Astrocyte (in vitro differentiated cells and primary cell): ENCODE data around the gene DGKB. TPM values are rescaled to one million over a fixed set of nuclear protein-coding genes. Genes with fewer than 3 reads are reported as not detected.

ENCODE experiments used
- DNase-seq: peaks from one replicate; pipeline ENCODE4 v3.0.0-alpha.2; 2010; ENCODE audit warnings: low read depth
- FAIRE-seq: peaks from 2 replicates; lab custom pipeline; 2011; peaks lifted over from hg19 to GRCh38; lab: Jason Lieb, UNC
- H2AFZ ChIP-seq: 2 replicates; pipeline ENCODE4 v1.6.0; 2012; ENCODE audit warnings: low read depth, low read length, inconsistent platforms
- H3K27ac ChIP-seq: 2 replicates; pipeline ENCODE4 v1.5.1; 2011; ENCODE audit warnings: low read depth, low read length, inconsistent platforms
- H3K27me3 ChIP-seq: 2 replicates; pipeline ENCODE4 v1.6.0; 2011; ENCODE audit warnings: low read length, inconsistent platforms; ENCODE audit not compliant: insufficient read depth
- H3K36me3 ChIP-seq: 2 replicates; pipeline ENCODE4 v1.5.1; 2011; ENCODE audit warnings: low read length, inconsistent platforms; ENCODE audit not compliant: insufficient read depth
- H3K4me1 ChIP-seq: 2 replicates; pipeline ENCODE4 v1.5.1; 2011; ENCODE audit warnings: low read length, inconsistent platforms; ENCODE audit not compliant: insufficient read depth
- H3K4me2 ChIP-seq: 2 replicates; pipeline ENCODE4 v1.6.0; 2012; ENCODE audit warnings: low read length, inconsistent platforms
- H3K4me3 ChIP-seq: 2 replicates; pipeline ENCODE4 v1.5.1; 2011; ENCODE audit warnings: low read depth, mild to moderate bottlenecking, low read length, inconsistent platforms; ENCODE audit not compliant: insufficient read depth
- H3K79me2 ChIP-seq: 2 replicates; pipeline ENCODE4 v1.6.0; 2012; ENCODE audit warnings: mild to moderate bottlenecking, low read length, inconsistent platforms; ENCODE audit not compliant: insufficient read depth
- H3K9ac ChIP-seq: 2 replicates; pipeline ENCODE4 v1.6.0; 2012; ENCODE audit warnings: mild to moderate bottlenecking, low read length, inconsistent platforms
- H3K9me3 ChIP-seq: 2 replicates; pipeline ENCODE4 v1.5.1; 2012; ENCODE audit warnings: low read depth, mild to moderate bottlenecking, low read length, inconsistent platforms; ENCODE audit not compliant: insufficient read depth
- H4K20me1 ChIP-seq: 2 replicates; pipeline ENCODE4 v1.6.0; 2012; ENCODE audit warnings: low read length, inconsistent platforms; ENCODE audit not compliant: insufficient read depth
- H3K27ac Mint-ChIP-seq: one replicate; pipeline ENCODE4 v1.8.0; 2021; ENCODE audit warnings: mild to moderate bottlenecking, mixed read lengths; ENCODE audit not compliant: unreplicated experiment
- H3K27me3 Mint-ChIP-seq: one replicate; pipeline ENCODE4 v1.8.0; 2021; ENCODE audit warnings: low read depth, mixed read lengths; ENCODE audit not compliant: unreplicated experiment
- H3K36me3 Mint-ChIP-seq: one replicate; pipeline ENCODE4 v1.8.0; 2021; ENCODE audit warnings: low read depth, mixed read lengths; ENCODE audit not compliant: unreplicated experiment
- H3K4me1 Mint-ChIP-seq: one replicate; pipeline ENCODE4 v1.8.0; 2021; ENCODE audit warnings: low read depth, mixed read lengths; ENCODE audit not compliant: unreplicated experiment
- H3K4me3 Mint-ChIP-seq: one replicate; pipeline ENCODE4 v1.8.0; 2021; ENCODE audit warnings: mild to moderate bottlenecking, moderate library complexity, mixed read lengths; ENCODE audit not compliant: unreplicated experiment
- H3K9me3 Mint-ChIP-seq: one replicate; pipeline ENCODE4 v1.8.0; 2021; ENCODE audit warnings: mild to moderate bottlenecking, mixed read lengths; ENCODE audit not compliant: unreplicated experiment
- CTCF ChIP-seq: IDR thresholded peaks from 2 replicates; pipeline ENCODE4 v1.5.1; 2011; ENCODE audit warnings: low read depth, mild to moderate bottlenecking, inconsistent platforms, low read length, moderate library complexity; ENCODE audit not compliant: insufficient read depth
- EZH2 ChIP-seq: IDR thresholded peaks from 2 replicates; pipeline ENCODE4 v1.6.1; 2012; ENCODE audit warnings: mild to moderate bottlenecking, low read length, inconsistent platforms; ENCODE audit not compliant: insufficient read depth
- total RNA-seq: library from RNA; stranded (reverse); gene quantifications from 2 replicates; pipeline ENCODE4 v1.2.1, GENCODE V29; 2021

DGKB gene
- total RNA-seq, 1 donor from 2014 or later, result 0.39 TPM

- H3K4me1 ChIP-seq, result no peaks in the 10 kb centered on the region
- no peaks in the 10 kb centered on the region for H3K9me3 ChIP-seq
- no peaks in the 10 kb centered on the region for H3K36me3 ChIP-seq
- Mint-ChIP-seq H3K9me3 (no peaks in the 10 kb centered on the region), H3K27me3 (no peaks in the 10 kb centered on the region), H3K4me3 (no peak overlapping the region), H3K36me3 (no peaks in the 10 kb centered on the region), H3K27ac (no peak overlapping the region), H3K4me1 (no peaks in the 10 kb centered on the region)
- no peak overlapping the region for H3K27ac ChIP-seq
- no peak overlapping the region for H2AFZ ChIP-seq
- DNase-seq (no peak), FAIRE-seq (no peak)
- no peaks in the 10 kb centered on the region for H4K20me1 ChIP-seq
- H3K27me3 ChIP-seq, result no peaks in the 10 kb centered on the region
- no peak overlapping the region for H3K4me3 ChIP-seq
- TF ChIP-seq EZH2 (no peak), CTCF (no peak)
- H3K4me2 ChIP-seq, result no peak overlapping the region
- H3K9ac ChIP-seq, result no peak overlapping the region
- H3K79me2 ChIP-seq, result no peaks in the 10 kb centered on the region
Measured at GRCh38 chr7:14666913-14667312, 235.6 kb downstream of the DGKB start.

GRCh38 chr7:14666304-14666703 lies 236.2 kb downstream of the DGKB start:
- Histone ChIP-seq H3K9ac (no peak overlapping the region), H4K20me1 (no peaks in the 10 kb centered on the region), H3K27ac (no peak overlapping the region), H3K27me3 (no peaks in the 10 kb centered on the region), H3K36me3 (no peaks in the 10 kb centered on the region), H3K9me3 (no peaks in the 10 kb centered on the region), H3K4me2 (no peak overlapping the region), H3K4me3 (no peak overlapping the region), H2AFZ (no peak overlapping the region), H3K4me1 (no peaks in the 10 kb centered on the region), H3K79me2 (no peaks in the 10 kb centered on the region)
- no peak for DNase-seq
- no peaks in the 10 kb centered on the region for H3K9me3 Mint-ChIP-seq
- H3K27me3 Mint-ChIP-seq, result no peaks in the 10 kb centered on the region
- FAIRE-seq, result no peak
- no peak overlapping the region for H3K27ac Mint-ChIP-seq
- no peaks in the 10 kb centered on the region for H3K4me1 Mint-ChIP-seq
- no peak overlapping the region for H3K4me3 Mint-ChIP-seq
- no peaks in the 10 kb centered on the region for H3K36me3 Mint-ChIP-seq
- TF ChIP-seq EZH2, result no peak
- no peak for TF ChIP-seq CTCF

GRCh38 chr7:14639801-14640200 lies 262.8 kb downstream of the DGKB start:
- peaks cover 3% of the 10 kb centered on the region for H3K9me3 Mint-ChIP-seq
- Histone ChIP-seq H4K20me1 (no peaks in the 10 kb centered on the region), H3K9ac (no peak overlapping the region), H3K27me3 (no peaks in the 10 kb centered on the region), H3K79me2 (no peaks in the 10 kb centered on the region), H3K4me1 (no peaks in the 10 kb centered on the region), H3K36me3 (no peaks in the 10 kb centered on the region), H2AFZ (no peak overlapping the region), H3K4me2 (no peak overlapping the region), H3K9me3 (peaks cover 1% of the 10 kb centered on the region), H3K4me3 (no peak overlapping the region), H3K27ac (no peak overlapping the region)
- DNase-seq (peak; percentile 6), FAIRE-seq (no peak)
- TF ChIP-seq CTCF (no peak), EZH2 (no peak)
- no peaks in the 10 kb centered on the region for H3K36me3 Mint-ChIP-seq
- H3K4me3 Mint-ChIP-seq, result no peak overlapping the region
- no peak overlapping the region for H3K27ac Mint-ChIP-seq
- H3K4me1 Mint-ChIP-seq, result peaks cover 8% of the 10 kb centered on the region
- H3K27me3 Mint-ChIP-seq, result no peaks in the 10 kb centered on the region
